ENCODE data around the gene CLMN. TPM values are rescaled to one million over a fixed set of nuclear protein-coding genes. Genes with fewer than 3 reads are reported as not detected.

Gene CLMN
- polyA plus RNA-seq, 1 donor: 18.7 TPM

DNA sequence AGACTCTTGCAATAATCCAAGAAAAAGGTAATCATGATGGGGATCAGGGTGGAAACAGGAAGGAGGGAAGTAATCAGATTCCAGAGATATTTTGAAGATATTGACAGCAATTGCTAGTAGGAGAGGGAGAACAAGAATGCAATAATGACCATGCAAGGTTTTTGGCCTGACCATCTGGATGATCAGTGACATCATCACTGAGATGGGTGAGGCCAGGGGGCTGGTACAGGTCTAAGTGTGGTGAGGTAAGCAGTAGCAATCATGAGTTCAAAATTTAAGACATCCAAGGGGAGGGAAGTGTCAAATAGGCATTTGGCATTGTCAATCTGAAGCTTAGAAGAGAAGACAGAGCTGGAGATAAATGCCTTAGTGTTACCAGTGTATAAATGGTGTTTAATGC is 24.8 kb upstream of the CLMN start:
- no peak overlapping the region for H3K27ac ChIP-seq (ENCODE audit: low read length)
- H3K9me3 ChIP-seq (ENCODE audit: control insufficient read depth, low read depth, low read length): no peaks in the 10 kb centered on the region
- H3K27me3 ChIP-seq (ENCODE audit: control insufficient read depth, insufficient read depth, low read length): no peaks in the 10 kb centered on the region
- H3K36me3 ChIP-seq (ENCODE audit: control insufficient read depth, insufficient read depth, low read length): no peaks in the 10 kb centered on the region
- H3K4me3 ChIP-seq (ENCODE audit: low read length): no peak overlapping the region
- H3K4me1 ChIP-seq (ENCODE audit: control insufficient read depth, insufficient read depth, low read length): peaks cover 14% of the 10 kb centered on the region
- DNase-seq: no peak

DNA sequence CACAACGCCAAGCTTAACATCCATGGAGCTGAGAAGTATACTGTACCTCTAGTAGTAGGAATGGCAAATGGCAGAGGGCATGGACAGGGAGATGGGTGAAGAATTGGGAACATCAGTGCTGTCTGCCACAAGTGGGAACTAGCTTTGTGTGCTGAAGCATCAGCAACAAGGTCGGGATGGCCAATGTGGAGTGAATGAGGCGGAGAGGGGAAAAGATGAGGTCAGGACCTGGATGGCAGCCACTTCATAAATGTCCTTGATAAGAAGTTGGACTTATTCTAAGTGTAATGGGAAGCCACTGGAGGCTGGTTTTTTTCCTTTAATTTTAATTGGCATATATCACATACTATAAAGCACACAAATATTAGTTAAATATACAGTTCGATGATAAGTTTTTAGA is 21.9 kb upstream of the CLMN start:
- no peaks in the 10 kb centered on the region for H3K9me3 ChIP-seq (ENCODE audit: control insufficient read depth, low read depth, low read length)
- H3K4me3 ChIP-seq (ENCODE audit: low read length): no peak overlapping the region
- no peaks in the 10 kb centered on the region for H3K27me3 ChIP-seq (ENCODE audit: control insufficient read depth, insufficient read depth, low read length)
- H3K27ac ChIP-seq (ENCODE audit: low read length): no peak overlapping the region
- no peaks in the 10 kb centered on the region for H3K36me3 ChIP-seq (ENCODE audit: control insufficient read depth, insufficient read depth, low read length)
- peaks cover 18% of the 10 kb centered on the region for H3K4me1 ChIP-seq (ENCODE audit: control insufficient read depth, insufficient read depth, low read length)
- no peak for DNase-seq
- WGBS (ENCODE audit: insufficient coverage, low lambda C conversion rate): 100% methylated on average over 1 of the region's 4 CpGs

DNA sequence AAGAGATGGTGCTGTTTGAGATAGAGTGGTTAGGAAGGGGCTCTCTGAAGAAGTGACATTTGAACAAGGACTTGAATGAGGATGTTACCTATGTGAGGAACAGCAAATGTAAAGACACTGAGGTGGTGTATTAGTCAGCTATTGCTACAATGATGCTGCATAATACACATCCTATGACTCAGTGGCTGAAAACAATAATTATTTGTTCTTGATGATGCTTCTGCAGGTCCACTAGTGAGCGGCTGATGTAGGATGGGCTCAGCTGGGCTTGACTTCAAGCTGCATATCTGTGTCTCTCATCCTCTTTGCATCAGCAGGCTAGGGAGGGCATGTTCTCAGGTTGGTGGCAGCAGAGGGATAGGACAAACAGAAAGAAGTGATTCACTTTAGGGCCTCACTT is 21.4 kb upstream of the CLMN start:
- no CpG with 5 or more reads among the region's 1 CpG for WGBS (ENCODE audit: insufficient coverage, low lambda C conversion rate)
- no peak for DNase-seq
- H3K27ac ChIP-seq (ENCODE audit: low read length): peak overlapping the region; percentile 63

DNA sequence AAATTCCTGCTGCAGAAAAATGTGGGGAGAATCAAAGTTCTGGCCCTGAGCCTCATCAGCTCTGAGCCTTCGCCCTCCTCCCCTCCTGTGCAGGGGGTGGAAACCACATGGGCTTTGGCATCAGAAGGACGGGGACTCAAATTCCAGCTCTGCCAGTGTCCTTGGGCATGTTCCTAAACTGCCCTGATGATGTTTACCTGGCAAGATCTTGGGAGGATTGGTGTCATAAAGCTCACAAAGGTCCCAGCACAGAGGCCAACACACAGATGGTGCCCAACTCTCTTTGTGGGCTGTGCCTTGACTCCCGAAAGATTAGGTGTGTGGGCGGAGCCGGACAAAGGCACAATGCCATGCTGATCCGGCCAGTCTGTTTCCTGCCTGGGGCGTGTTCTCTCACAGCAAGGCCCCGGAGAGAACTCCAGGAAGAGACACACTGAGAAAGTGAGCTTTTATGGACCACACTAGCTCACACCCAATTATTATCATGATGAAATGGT is 20.5 kb upstream of the CLMN start:
- Histone ChIP-seq H3K9me3 (ENCODE audit: control insufficient read depth, low read depth, low read length) (no peaks in the 10 kb centered on the region), H3K27ac (ENCODE audit: low read length) (peak overlapping the region; percentile 63), H3K4me3 (ENCODE audit: low read length) (no peak overlapping the region), H3K27me3 (ENCODE audit: control insufficient read depth, insufficient read depth, low read length) (no peaks in the 10 kb centered on the region), H3K36me3 (ENCODE audit: control insufficient read depth, insufficient read depth, low read length) (no peaks in the 10 kb centered on the region), H3K4me1 (ENCODE audit: control insufficient read depth, insufficient read depth, low read length) (peaks cover 18% of the 10 kb centered on the region)
- peak in 1 of 2 donors; percentile 85 for DNase-seq
- WGBS (ENCODE audit: insufficient coverage, low lambda C conversion rate): no CpG with 5 or more reads among the region's 8 CpGs

More for the DNA sequence above, 21.4 kb upstream of the CLMN start:
- Histone ChIP-seq H3K9me3 (ENCODE audit: control insufficient read depth, low read depth, low read length) (no peaks in the 10 kb centered on the region), H3K4me3 (ENCODE audit: low read length) (no peak overlapping the region), H3K4me1 (ENCODE audit: control insufficient read depth, insufficient read depth, low read length) (peaks cover 18% of the 10 kb centered on the region), H3K36me3 (ENCODE audit: control insufficient read depth, insufficient read depth, low read length) (no peaks in the 10 kb centered on the region), H3K27me3 (ENCODE audit: control insufficient read depth, insufficient read depth, low read length) (no peaks in the 10 kb centered on the region)

DNA sequence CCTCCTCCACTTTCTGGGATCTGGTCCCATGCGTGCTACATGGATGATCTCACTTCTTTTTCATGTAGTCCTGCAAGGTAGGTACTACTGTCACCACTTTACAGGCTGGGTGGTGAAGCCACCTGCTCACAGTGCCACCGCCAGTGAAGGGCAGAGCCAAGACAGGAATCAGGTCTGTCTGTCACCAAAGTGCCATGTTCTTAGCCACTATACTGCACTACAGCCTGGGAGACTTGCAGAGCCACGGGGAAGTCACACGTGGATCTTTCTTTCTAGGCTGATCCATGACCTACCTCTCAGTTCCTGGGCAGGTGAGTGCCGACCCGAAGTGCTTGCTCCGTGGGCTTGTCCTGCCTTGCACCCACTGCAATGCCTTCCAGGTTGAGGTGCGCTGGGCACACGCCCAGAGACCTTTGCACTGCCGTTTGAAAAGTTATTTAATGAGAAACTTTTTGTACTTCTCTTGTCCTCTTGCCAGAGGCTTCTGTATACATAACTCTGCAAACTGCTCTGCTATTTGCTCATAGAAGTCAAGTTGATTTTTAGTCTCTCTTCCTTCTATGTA is 19.7 kb upstream of the CLMN start:
- peaks cover 18% of the 10 kb centered on the region for H3K4me1 ChIP-seq (ENCODE audit: control insufficient read depth, insufficient read depth, low read length)
- no peaks in the 10 kb centered on the region for H3K36me3 ChIP-seq (ENCODE audit: control insufficient read depth, insufficient read depth, low read length)
- H3K27ac ChIP-seq (ENCODE audit: low read length): peak overlapping the region; percentile 63
- no CpG with 5 or more reads among the region's 10 CpGs for WGBS (ENCODE audit: insufficient coverage, low lambda C conversion rate)
- no peaks in the 10 kb centered on the region for H3K9me3 ChIP-seq (ENCODE audit: control insufficient read depth, low read depth, low read length)
- peak in 1 of 2 donors; percentile 69 for DNase-seq
- H3K27me3 ChIP-seq (ENCODE audit: control insufficient read depth, insufficient read depth, low read length): no peaks in the 10 kb centered on the region
- no peak overlapping the region for H3K4me3 ChIP-seq (ENCODE audit: low read length)

DNA sequence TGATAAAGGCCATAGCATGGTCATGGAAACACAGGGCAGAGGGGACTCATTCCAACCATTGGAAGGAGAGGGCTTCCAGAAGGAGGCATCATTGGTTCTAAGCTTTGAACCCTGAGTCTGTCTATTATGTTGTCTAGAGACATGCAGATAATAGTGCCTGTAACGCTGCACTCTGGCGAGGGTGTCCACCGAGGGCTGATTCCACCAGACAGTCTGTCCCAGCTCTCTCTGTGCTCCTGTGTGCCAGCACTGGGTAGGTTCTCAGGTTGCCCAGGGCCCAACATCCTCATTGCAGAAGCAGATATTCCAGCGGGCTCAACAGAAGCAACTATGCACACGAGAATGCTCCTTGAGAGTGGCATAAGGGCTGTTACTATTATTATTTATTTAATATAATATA is 18.7 kb upstream of the CLMN start:
- Histone ChIP-seq H3K27me3 (ENCODE audit: control insufficient read depth, insufficient read depth, low read length) (no peaks in the 10 kb centered on the region), H3K9me3 (ENCODE audit: control insufficient read depth, low read depth, low read length) (no peaks in the 10 kb centered on the region), H3K4me3 (ENCODE audit: low read length) (no peak overlapping the region), H3K4me1 (ENCODE audit: control insufficient read depth, insufficient read depth, low read length) (peaks cover 18% of the 10 kb centered on the region), H3K36me3 (ENCODE audit: control insufficient read depth, insufficient read depth, low read length) (no peaks in the 10 kb centered on the region), H3K27ac (ENCODE audit: low read length) (no peak overlapping the region)
- no CpG with 5 or more reads among the region's 5 CpGs for WGBS (ENCODE audit: insufficient coverage, low lambda C conversion rate)
- no peak for DNase-seq

DNA sequence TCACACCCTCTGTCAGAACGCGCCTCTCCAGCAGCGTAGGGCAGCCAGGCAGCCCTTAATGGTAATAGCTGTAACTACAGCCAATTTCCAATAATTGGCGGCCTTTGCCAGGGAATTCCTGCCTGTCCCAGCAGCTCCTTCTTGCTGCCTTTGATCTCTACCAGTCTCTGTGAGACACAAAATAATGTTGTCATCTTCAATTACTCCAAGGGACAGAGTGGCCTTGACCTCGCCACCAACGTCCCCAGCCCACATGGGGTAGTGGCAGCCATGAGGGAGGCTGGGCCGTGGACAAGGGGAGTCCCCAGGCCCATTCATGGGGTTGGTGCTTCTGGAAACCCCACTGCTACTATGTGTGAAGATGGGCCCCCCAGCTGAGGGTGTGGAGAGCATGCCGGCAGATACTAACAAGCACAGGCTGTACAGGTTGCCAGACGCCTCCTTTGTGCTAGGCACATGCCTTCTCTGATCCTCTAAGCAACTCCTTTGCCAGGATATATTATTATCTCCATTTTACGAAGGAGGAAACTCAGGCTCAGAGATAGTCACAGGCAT is 17.4 kb upstream of the CLMN start:
- Histone ChIP-seq H3K27me3 (ENCODE audit: control insufficient read depth, insufficient read depth, low read length) (no peaks in the 10 kb centered on the region), H3K4me3 (ENCODE audit: low read length) (no peak overlapping the region), H3K4me1 (ENCODE audit: control insufficient read depth, insufficient read depth, low read length) (peaks cover 18% of the 10 kb centered on the region), H3K36me3 (ENCODE audit: control insufficient read depth, insufficient read depth, low read length) (no peaks in the 10 kb centered on the region), H3K27ac (ENCODE audit: low read length) (no peak overlapping the region), H3K9me3 (ENCODE audit: control insufficient read depth, low read depth, low read length) (no peaks in the 10 kb centered on the region)
- no CpG with 5 or more reads among the region's 10 CpGs for WGBS (ENCODE audit: insufficient coverage, low lambda C conversion rate)
- no peak for DNase-seq

DNA sequence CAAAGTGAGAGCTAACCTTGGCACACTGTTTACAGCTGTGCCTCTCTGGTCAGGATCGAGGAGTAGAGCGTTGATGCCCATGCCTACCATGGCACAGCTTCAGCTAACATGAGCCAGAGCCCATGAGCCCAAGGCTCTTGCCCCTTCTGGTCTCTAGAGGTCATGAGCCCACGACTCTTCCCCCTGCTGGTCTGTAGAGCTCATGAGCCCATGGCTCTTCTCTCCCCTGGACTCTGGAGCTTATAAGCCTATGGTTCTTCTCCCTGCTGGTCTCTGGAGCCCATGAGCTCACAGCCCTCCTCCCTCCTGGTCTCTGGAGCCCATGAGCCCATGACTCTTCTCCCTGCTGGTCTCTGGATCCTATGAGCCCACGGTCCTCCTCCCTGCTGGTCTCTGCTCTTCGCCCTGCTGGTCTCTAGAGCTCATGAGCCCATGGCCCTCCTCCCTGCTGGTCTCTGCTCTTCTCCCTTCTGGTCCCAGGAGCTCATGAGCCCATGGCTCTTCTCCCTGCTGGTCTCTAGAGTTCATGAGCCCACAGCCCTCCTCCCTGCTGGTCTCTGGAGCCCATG is 16.6 kb upstream of the CLMN start:
- H3K27ac ChIP-seq (ENCODE audit: low read length): no peak overlapping the region
- H3K4me3 ChIP-seq (ENCODE audit: low read length): no peak overlapping the region
- no CpG with 5 or more reads among the region's 5 CpGs for WGBS (ENCODE audit: insufficient coverage, low lambda C conversion rate)
- no peaks in the 10 kb centered on the region for H3K36me3 ChIP-seq (ENCODE audit: control insufficient read depth, insufficient read depth, low read length)
- H3K27me3 ChIP-seq (ENCODE audit: control insufficient read depth, insufficient read depth, low read length): no peaks in the 10 kb centered on the region
- DNase-seq: no peak
- H3K4me1 ChIP-seq (ENCODE audit: control insufficient read depth, insufficient read depth, low read length): peaks cover 18% of the 10 kb centered on the region
- no peaks in the 10 kb centered on the region for H3K9me3 ChIP-seq (ENCODE audit: control insufficient read depth, low read depth, low read length)

DNA sequence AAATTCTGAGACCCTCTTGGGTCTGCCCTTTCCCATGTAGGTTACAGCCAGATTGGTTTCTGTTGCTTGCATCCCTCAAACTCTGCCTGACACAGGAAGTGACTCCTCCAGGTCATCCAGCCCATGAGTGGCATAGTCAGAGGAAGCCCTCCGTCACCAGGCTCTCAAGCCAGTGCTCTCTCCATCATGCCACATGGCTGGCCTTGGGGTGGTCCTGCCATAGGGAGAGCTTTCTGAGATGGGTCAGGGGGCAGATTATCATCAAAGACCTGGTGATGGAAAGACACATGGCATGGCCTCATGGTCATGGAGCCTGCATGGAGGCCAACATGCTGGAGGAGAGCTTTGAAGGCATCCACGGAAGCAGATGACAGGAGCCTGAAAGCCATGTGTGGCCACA is 15.4 kb upstream of the CLMN start:
- no peak for DNase-seq
- Histone ChIP-seq H3K27me3 (ENCODE audit: control insufficient read depth, insufficient read depth, low read length) (no peaks in the 10 kb centered on the region), H3K4me3 (ENCODE audit: low read length) (no peak overlapping the region), H3K4me1 (ENCODE audit: control insufficient read depth, insufficient read depth, low read length) (peaks cover 7% of the 10 kb centered on the region), H3K9me3 (ENCODE audit: control insufficient read depth, low read depth, low read length) (no peaks in the 10 kb centered on the region), H3K27ac (ENCODE audit: low read length) (no peak overlapping the region), H3K36me3 (ENCODE audit: control insufficient read depth, insufficient read depth, low read length) (no peaks in the 10 kb centered on the region)
- WGBS (ENCODE audit: insufficient coverage, low lambda C conversion rate): no CpG with 5 or more reads among the region's 2 CpGs

DNA sequence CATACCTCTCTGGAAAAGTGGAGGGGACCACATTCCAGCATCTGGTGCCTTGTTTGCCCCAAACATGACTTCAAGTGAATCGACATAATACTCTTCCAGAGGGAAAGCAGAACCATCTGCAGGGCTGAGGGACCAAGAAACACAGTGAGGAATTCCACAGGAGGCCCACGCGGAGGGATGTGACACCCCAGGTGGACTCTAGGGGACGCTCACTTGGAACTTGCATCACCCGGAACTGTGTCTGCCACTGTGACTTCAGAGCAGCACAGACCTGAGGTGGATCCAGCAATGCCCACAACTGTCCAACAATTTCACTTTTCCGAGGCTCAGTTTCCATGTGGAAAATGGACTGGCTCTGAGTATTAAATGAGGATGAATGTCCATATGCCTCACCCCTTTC is 14.3 kb upstream of the CLMN start:
- H3K36me3 ChIP-seq (ENCODE audit: control insufficient read depth, insufficient read depth, low read length): no peaks in the 10 kb centered on the region
- H3K4me1 ChIP-seq (ENCODE audit: control insufficient read depth, insufficient read depth, low read length): no peaks in the 10 kb centered on the region
- DNase-seq: no peak
- no CpG with 5 or more reads among the region's 6 CpGs for WGBS (ENCODE audit: insufficient coverage, low lambda C conversion rate)
- no peak overlapping the region for H3K27ac ChIP-seq (ENCODE audit: low read length)
- H3K9me3 ChIP-seq (ENCODE audit: control insufficient read depth, low read depth, low read length): no peaks in the 10 kb centered on the region
- no peak overlapping the region for H3K4me3 ChIP-seq (ENCODE audit: low read length)
- H3K27me3 ChIP-seq (ENCODE audit: control insufficient read depth, insufficient read depth, low read length): no peaks in the 10 kb centered on the region

DNA sequence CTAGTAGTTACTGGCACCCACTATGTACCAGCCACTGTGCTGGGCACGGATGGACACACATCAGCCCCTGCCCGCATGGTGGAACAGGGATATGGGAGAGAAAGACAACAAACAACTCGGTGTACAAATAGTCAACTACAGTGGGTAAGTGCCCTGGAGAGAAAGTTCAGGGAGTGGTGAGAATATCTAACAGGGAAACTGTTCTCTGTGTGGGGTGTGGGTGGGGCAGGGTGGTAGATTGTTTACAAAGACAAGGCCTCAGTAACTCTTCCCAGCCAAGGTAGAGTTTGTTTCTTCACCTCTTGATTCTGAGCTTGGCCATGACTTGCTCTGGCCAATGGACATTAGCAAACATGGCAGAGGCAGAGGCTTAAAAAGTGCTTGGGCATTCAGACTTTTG is 12.9 kb upstream of the CLMN start:
- Histone ChIP-seq H3K27me3 (ENCODE audit: control insufficient read depth, insufficient read depth, low read length) (no peaks in the 10 kb centered on the region), H3K36me3 (ENCODE audit: control insufficient read depth, insufficient read depth, low read length) (no peaks in the 10 kb centered on the region), H3K4me3 (ENCODE audit: low read length) (no peak overlapping the region), H3K9me3 (ENCODE audit: control insufficient read depth, low read depth, low read length) (no peaks in the 10 kb centered on the region), H3K4me1 (ENCODE audit: control insufficient read depth, insufficient read depth, low read length) (no peaks in the 10 kb centered on the region), H3K27ac (ENCODE audit: low read length) (no peak overlapping the region)
- no CpG with 5 or more reads among the region's 3 CpGs for WGBS (ENCODE audit: insufficient coverage, low lambda C conversion rate)
- DNase-seq: no peak

Data from large intestine (tissue), 3 donors.